Esophagus squamous epithelium (tissue), 5 donors: ENCODE results near the gene ALX4. TPM values are rescaled to one million over a fixed set of nuclear protein-coding genes. Genes with fewer than 3 reads are reported as not detected.

Source experiments
- DNase-seq: peaks from one replicate; lab custom pipeline; 2025; lab: John Stamatoyannopoulos, UW
- H3K27ac ChIP-seq, 4 donors: fragments of 200-600 bp; sonication (generic); one replicate each; pipeline ENCODE4 v1.5.1; 2016 to 2019; ENCODE audit warnings: mild to moderate bottlenecking in 1 of 4
- H3K27me3 ChIP-seq, 4 donors: fragments of 200-600 bp; sonication (generic); 1 replicate in 3 of 4; 2 replicates in 1 of 4; pipeline versions ENCODE4 v1.5.1 to v1.6.0; 2017 to 2021; ENCODE audit warnings: antibody characterized with exemption in 1 of 4
- H3K36me3 ChIP-seq, 3 donors: fragments of 200-600 bp; sonication (generic); one replicate each; pipeline ENCODE4 v1.5.1; 2016 to 2019
- H3K4me1 ChIP-seq, 3 donors: fragments of 200-600 bp; sonication (generic); one replicate each; pipeline ENCODE4 v1.5.1; 2017 to 2019
- H3K4me3 ChIP-seq, 4 donors: fragments of 200-600 bp; sonication (generic); 1 replicate in 3 of 4; 2 replicates in 1 of 4; pipeline ENCODE4 v1.5.1; 2016 to 2019; ENCODE audit warnings: mild to moderate bottlenecking in 2 of 4, moderate library complexity in 1 of 4
- H3K9me3 ChIP-seq, 3 donors: fragments of 200-600 bp; sonication (generic); one replicate each; pipeline ENCODE4 v1.5.1; 2016 to 2019
- POLR2A ChIP-seq, 4 donors: fragments of 450-650 bp; IDR thresholded peaks; one replicate each; pipeline ENCODE4 v1.6.1; 2017; ENCODE audit warnings: antibody characterized with exemption in 4 of 4, mild to moderate bottlenecking in 4 of 4, moderate library complexity in 3 of 4
- WGBS, 2 donors: methylation state at CpG; one replicate each; pipeline ENCODE4 v1.1.5; 2018; 5-methylcytosine and 5-hydroxymethylcytosine counted together
- intact Hi-C: fragments of 100-400 bp; cut with DNase I; formaldehyde crosslinking; loops from one replicate; pipeline ENCODE4 v1.15.0; 2022
- total RNA-seq, 4 donors: library from RNA; depleted of rRNA; stranded (reverse); fragments of >200 nt; gene quantifications; one replicate each; pipeline ENCODE4 v1.1.0, GENCODE V29; 2016
- TF ChIP-seq, protein P1 (sequence below), 6 experiments: fragments of 450-650 bp in 4 of 6; fragments of 200-600 bp in 2 of 6; sonication (generic) in 2 of 6; IDR thresholded peaks; one replicate each; pipeline ENCODE4 v1.5.1; 2016 to 2019; ENCODE audit warnings: antibody characterized with exemption in 6 of 6, mild to moderate bottlenecking in 4 of 6, moderate library complexity in 4 of 6
- donor health status: DM: yes; HTN: yes; CAD: no.

ALX4 gene
- total RNA-seq, 4 donors from 2014 or later: not detected

DNA sequence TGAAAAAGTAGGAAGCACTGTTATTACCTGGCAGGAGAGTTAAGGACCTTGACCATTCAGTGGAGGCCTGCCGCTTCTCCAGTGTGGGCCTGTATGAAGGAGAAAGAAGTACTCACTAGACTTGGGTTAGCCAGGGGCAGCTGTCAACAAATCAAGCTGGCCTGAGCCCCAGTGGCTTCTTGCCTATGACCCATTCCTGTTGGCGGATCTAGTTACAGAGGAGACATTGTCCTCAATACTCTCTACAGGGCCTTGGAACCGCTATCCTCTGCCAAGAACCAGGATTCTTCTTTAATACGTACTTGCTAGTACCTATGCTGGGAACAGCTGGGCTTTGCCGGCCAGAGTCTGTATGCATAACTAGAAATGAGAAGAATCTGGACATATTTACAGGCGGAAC, 68.1 kb downstream of the ALX4 start:
- Histone ChIP-seq H3K4me1 (peaks cover 0 to 5% (median 0%) of the 10 kb centered on the region in 3 donors), H3K4me3 (no peak overlapping the region), H3K27me3 (no peaks in the 10 kb centered on the region), H3K9me3 (no peaks in the 10 kb centered on the region), H3K36me3 (peaks cover 0 to 76% (median 0%) of the 10 kb centered on the region in 3 donors), H3K27ac (no peak overlapping the region)
- 91 to 100% methylated on average over 2 to 6 of the region's 6 CpGs for WGBS, 2 donors
- no peak for DNase-seq
- TF ChIP-seq, protein P1, sequence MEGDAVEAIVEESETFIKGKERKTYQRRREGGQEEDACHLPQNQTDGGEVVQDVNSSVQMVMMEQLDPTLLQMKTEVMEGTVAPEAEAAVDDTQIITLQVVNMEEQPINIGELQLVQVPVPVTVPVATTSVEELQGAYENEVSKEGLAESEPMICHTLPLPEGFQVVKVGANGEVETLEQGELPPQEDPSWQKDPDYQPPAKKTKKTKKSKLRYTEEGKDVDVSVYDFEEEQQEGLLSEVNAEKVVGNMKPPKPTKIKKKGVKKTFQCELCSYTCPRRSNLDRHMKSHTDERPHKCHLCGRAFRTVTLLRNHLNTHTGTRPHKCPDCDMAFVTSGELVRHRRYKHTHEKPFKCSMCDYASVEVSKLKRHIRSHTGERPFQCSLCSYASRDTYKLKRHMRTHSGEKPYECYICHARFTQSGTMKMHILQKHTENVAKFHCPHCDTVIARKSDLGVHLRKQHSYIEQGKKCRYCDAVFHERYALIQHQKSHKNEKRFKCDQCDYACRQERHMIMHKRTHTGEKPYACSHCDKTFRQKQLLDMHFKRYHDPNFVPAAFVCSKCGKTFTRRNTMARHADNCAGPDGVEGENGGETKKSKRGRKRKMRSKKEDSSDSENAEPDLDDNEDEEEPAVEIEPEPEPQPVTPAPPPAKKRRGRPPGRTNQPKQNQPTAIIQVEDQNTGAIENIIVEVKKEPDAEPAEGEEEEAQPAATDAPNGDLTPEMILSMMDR (IDR thresholded peaks at IDR 0.05): no peak
- no peak for TF ChIP-seq POLR2A (IDR thresholded peaks at IDR 0.05)
- intact Hi-C loops: no loop called here

DNA sequence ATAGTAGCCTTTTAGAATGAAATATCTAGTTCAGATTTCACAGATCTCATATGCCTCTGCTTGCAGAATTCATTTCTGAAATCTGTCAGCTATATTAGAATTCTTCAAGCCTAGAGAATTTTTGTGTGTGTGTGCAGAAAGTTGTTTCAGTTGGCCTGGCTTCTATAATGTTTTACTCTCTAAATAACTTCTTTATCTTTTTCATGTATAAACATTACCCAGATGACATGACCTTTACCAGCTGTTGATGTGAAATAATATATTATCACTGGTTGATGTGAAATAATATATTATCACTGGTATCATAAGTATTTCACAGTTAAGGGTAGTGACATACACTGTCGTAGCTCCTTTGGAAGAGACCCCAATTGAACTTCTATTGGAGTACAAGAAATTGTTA, 72.8 kb downstream of the ALX4 start:
- no peak for TF ChIP-seq POLR2A (IDR thresholded peaks at IDR 0.05)
- TF ChIP-seq, protein P1 (IDR thresholded peaks at IDR 0.05): no peak
- H3K4me3 ChIP-seq: no peak overlapping the region
- H3K9me3 ChIP-seq: no peaks in the 10 kb centered on the region
- intact Hi-C loops: no loop called here
- peaks cover 0 to 78% (median 0%) of the 10 kb centered on the region in 3 donors for H3K36me3 ChIP-seq
- H3K27ac ChIP-seq: no peak overlapping the region
- no peaks in the 10 kb centered on the region for H3K4me1 ChIP-seq
- no peaks in the 10 kb centered on the region for H3K27me3 ChIP-seq
- no peak for DNase-seq
- WGBS, 2 donors: 88 to 89% methylated on average over 1 of the region's 1 CpG

DNA sequence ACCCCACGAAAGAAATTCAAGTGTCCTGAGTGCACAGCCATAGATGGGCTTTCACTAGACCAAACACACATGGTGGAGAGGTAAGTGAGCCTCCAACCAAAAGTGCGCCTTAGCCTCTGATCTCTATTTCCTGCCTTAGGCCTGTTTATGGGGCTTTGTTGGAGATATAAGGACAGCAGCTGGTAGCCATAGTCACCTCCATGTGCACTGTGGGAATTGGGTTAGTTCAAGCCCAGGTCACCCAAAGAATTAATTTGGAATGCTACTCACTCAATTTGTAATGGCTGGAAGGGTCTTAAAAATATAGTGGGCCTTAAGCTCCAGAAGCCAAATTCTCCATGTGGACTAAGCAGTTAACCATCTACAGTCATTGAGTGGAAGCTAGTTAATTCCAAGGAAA, 73.6 kb downstream of the ALX4 start:
- WGBS, 2 donors: 93 to 100% methylated on average over 1 to 2 of the region's 2 CpGs
- no peak for DNase-seq
- intact Hi-C loops: no loop called here
- Histone ChIP-seq H3K27me3 (no peaks in the 10 kb centered on the region), H3K36me3 (peaks cover 0 to 73% (median 0%) of the 10 kb centered on the region in 3 donors), H3K27ac (no peak overlapping the region), H3K4me1 (no peaks in the 10 kb centered on the region), H3K9me3 (no peaks in the 10 kb centered on the region), H3K4me3 (no peak overlapping the region)
- TF ChIP-seq, protein P1 (IDR thresholded peaks at IDR 0.05): no peak
- TF ChIP-seq POLR2A (IDR thresholded peaks at IDR 0.05): no peak

DNA sequence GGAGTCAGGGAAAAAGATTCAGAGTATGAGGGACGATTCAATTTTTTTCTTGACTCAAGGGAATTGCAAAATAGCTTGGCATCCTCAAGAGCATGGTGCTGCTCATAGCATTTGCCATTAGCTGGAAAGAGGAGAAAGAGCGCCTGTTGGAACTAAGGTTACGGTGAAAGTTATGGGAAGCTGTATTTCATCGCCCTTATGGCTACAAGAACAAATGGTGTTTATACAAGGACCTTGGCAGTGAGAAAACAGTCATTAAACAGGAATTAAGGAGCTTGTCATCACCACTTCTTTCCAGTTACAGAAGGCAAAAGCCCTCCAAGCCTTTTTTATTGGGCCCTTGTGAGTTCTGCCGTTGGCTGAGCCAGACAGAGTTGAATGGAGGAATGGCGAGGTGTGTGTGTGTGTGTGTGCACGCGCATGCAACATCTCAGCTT, 74.2 kb downstream of the ALX4 start:
- no peak for DNase-seq
- H3K4me3 ChIP-seq: no peak overlapping the region
- no peaks in the 10 kb centered on the region for H3K4me1 ChIP-seq
- no peaks in the 10 kb centered on the region for H3K27me3 ChIP-seq
- TF ChIP-seq, protein P1 (IDR thresholded peaks at IDR 0.05): no peak
- TF ChIP-seq POLR2A (IDR thresholded peaks at IDR 0.05): no peak
- WGBS, 2 donors: 72 to 76% methylated on average over 8 of the region's 8 CpGs
- intact Hi-C loops: no loop called here
- peaks cover 0 to 72% (median 0%) of the 10 kb centered on the region in 3 donors for H3K36me3 ChIP-seq
- H3K27ac ChIP-seq: no peak overlapping the region
- H3K9me3 ChIP-seq: no peaks in the 10 kb centered on the region

DNA sequence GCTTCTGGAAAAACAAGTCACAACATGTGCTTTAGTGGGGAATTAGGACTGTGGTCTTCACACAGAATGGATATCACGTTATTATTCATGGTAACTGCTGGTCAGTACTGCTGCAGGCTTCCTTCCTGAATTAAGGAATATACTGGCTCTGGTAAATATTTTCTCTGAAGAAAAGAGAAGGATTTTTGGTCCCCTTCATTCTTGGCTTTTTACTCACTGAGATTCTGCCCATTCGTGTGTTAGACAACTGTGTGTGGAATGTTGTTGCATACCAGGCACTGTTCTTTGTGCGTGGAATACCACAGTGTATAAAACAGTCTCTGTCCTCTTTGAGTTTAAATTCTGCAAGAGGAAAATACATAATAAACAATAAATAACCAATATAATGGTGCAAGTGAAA, 80.3 kb downstream of the ALX4 start:
- intact Hi-C loops: no loop called here

More for the DNA sequence above, 80.3 kb downstream of the ALX4 start:
- Histone ChIP-seq H3K36me3 (peaks cover 0 to 18% (median 0%) of the 10 kb centered on the region in 3 donors), H3K4me1 (peaks cover 0 to 5% (median 0%) of the 10 kb centered on the region in 3 donors), H3K27me3 (no peaks in the 10 kb centered on the region), H3K27ac (no peak overlapping the region), H3K9me3 (no peaks in the 10 kb centered on the region), H3K4me3 (no peak overlapping the region)
- DNase-seq: no peak
- TF ChIP-seq POLR2A (IDR thresholded peaks at IDR 0.05): no peak
- TF ChIP-seq, protein P1 (IDR thresholded peaks at IDR 0.05): no peak
- WGBS, 2 donors: 56 to 83% methylated on average over 3 of the region's 3 CpGs
